Measurements from ENCODE around the gene HSPB8. TPM values are rescaled to one million over a fixed set of nuclear protein-coding genes. Genes with fewer than 3 reads are reported as not detected.

HSPB8 gene
- total and polyA plus RNA-seq, 12 donors = 4.0 to 27.8 (median 13.2) TPM

DNA sequence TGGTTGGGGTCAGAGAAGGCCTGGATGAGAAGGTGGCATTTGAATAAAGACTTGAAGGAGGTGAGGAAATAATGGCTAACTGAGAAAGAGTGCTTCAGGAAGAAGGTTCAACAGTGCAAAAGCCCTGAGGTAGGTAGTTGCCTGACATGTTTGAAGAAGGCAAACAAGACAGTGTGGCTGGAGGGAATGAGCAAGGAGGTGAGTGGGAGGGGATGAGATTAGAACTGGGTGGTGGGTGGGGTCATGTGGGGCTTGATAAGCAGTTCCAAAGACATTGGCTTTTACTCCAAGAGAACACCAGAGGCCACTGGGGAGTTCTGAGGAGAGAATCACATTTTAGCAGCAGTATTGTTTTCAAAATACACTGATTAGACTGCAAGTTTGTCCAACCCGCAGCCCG is 50.5 kb downstream of the HSPB8 start:
- TF ChIP-seq, protein P1, sequence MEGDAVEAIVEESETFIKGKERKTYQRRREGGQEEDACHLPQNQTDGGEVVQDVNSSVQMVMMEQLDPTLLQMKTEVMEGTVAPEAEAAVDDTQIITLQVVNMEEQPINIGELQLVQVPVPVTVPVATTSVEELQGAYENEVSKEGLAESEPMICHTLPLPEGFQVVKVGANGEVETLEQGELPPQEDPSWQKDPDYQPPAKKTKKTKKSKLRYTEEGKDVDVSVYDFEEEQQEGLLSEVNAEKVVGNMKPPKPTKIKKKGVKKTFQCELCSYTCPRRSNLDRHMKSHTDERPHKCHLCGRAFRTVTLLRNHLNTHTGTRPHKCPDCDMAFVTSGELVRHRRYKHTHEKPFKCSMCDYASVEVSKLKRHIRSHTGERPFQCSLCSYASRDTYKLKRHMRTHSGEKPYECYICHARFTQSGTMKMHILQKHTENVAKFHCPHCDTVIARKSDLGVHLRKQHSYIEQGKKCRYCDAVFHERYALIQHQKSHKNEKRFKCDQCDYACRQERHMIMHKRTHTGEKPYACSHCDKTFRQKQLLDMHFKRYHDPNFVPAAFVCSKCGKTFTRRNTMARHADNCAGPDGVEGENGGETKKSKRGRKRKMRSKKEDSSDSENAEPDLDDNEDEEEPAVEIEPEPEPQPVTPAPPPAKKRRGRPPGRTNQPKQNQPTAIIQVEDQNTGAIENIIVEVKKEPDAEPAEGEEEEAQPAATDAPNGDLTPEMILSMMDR (IDR thresholded peaks at IDR 0.05) = no peak
- TF ChIP-seq POLR2A (IDR thresholded peaks at IDR 0.05) = no peak
- H3K36me3 ChIP-seq (replicated peaks in 1 of 2) = no peaks in the 10 kb centered on the region
- WGBS, 4 donors = 60 to 88% (median 79%) methylated on average over 2 of the region's 2 CpGs
- intact Hi-C loops (cut with DNase I) = no loop called here
- no peaks in the 10 kb centered on the region for H3K27me3 ChIP-seq
- H3K4me1 ChIP-seq (replicated peaks in 1 of 2) = no peaks in the 10 kb centered on the region
- no peak overlapping the region for H3K27ac ChIP-seq
- no peak for DNase-seq
- no peak overlapping the region for H3K4me3 ChIP-seq
- no peaks in the 10 kb centered on the region for H3K9me3 ChIP-seq (replicated peaks in 1 of 3)

DNA sequence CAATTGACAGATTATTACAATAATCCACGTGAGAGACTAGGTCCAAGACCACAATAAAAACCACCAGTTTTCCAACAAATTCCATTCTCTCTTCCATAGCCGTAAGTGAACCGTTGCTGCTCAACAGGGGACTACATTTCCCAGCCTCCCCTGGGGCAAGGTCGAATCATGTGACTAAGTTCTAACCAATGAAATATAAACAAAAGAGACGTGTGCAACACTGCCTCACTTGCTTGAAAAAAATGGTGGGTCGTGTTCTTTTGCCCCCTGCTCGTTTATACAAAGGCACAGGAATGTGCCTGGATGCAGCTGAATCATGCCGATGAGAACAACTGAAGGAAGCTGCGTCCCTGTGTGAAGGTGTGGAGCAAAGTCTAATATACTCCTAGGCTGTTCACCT is 51.1 kb downstream of the HSPB8 start:
- intact Hi-C loops (cut with DNase I) = no loop called here
- no peak for TF ChIP-seq POLR2A (IDR thresholded peaks at IDR 0.05)
- no peaks in the 10 kb centered on the region for H3K27me3 ChIP-seq
- no peaks in the 10 kb centered on the region for H3K9me3 ChIP-seq (replicated peaks in 1 of 3)
- H3K4me3 ChIP-seq = no peak overlapping the region
- no peak overlapping the region for H3K27ac ChIP-seq
- peak in 5 of 7 donors; percentile 3 to 64 (median 19) for DNase-seq
- H3K4me1 ChIP-seq (replicated peaks in 1 of 2) = no peaks in the 10 kb centered on the region
- 23 to 36% (median 27%) methylated on average over 9 of the region's 9 CpGs for WGBS, 4 donors
- no peaks in the 10 kb centered on the region for H3K36me3 ChIP-seq (replicated peaks in 1 of 2)

DNA sequence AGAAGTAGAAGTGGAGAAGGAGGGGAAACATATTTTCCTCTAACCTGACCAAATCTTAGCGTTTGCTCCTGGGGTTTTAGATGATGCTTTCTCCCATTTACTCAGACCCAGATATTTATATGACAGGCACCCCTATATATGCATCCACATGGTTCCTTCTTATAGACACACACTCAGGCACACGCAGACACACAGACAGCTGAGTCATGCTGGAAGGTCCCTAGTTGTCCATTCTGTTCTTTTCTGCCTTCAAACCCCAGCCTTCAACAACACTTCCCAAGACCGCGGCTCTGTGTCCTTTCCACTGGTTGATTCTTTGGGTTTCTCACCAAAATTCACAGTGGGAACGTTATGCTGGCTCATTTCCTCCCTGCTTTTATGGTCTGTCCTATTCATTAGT is 52.1 kb downstream of the HSPB8 start:
- WGBS, 4 donors = 64 to 76% (median 66%) methylated on average over 5 of the region's 5 CpGs
- H3K27ac ChIP-seq = no peak overlapping the region
- TF ChIP-seq, protein P1 (IDR thresholded peaks at IDR 0.05) = no peak
- no peak for TF ChIP-seq POLR2A (IDR thresholded peaks at IDR 0.05)
- no peaks in the 10 kb centered on the region for H3K27me3 ChIP-seq
- H3K4me1 ChIP-seq (replicated peaks in 1 of 2) = no peaks in the 10 kb centered on the region
- no peaks in the 10 kb centered on the region for H3K9me3 ChIP-seq (replicated peaks in 1 of 3)
- H3K4me3 ChIP-seq = no peak overlapping the region
- DNase-seq = no peak
- intact Hi-C loops (cut with DNase I) = no loop called here
- H3K36me3 ChIP-seq (replicated peaks in 1 of 2) = no peaks in the 10 kb centered on the region

DNA sequence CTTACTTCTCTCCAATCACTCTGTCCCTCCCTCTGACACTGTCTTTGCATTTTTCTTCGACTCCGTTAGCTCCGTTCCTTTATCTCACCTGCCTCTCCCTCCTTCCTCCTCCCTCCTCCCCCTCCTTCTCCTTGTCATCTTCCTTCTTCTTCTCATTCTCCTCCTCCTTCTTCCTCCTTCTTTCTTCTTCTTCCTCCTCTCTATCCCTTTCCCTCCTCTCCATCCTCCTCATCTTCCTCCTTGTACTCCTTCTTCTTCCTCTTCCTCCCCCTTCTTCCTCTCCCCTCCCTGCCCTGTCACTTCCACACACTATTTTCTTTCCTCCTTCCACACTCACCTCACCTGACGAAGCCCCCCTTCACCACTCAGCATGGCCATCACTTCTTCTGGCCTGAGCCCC is 53.0 kb downstream of the HSPB8 start:
- Histone ChIP-seq H3K4me3 (no peak overlapping the region), H3K4me1 (replicated peaks in 1 of 2) (no peaks in the 10 kb centered on the region), H3K27ac (no peak overlapping the region), H3K36me3 (replicated peaks in 1 of 2) (no peaks in the 10 kb centered on the region), H3K9me3 (replicated peaks in 1 of 3) (no peaks in the 10 kb centered on the region), H3K27me3 (no peaks in the 10 kb centered on the region)
- WGBS, 4 donors = 62 to 73% (median 66%) methylated on average over 4 of the region's 4 CpGs
- DNase-seq = no peak
- no peak for TF ChIP-seq POLR2A (IDR thresholded peaks at IDR 0.05)
- TF ChIP-seq, protein P1 (IDR thresholded peaks at IDR 0.05) = no peak
- intact Hi-C loops (cut with DNase I) = no loop called here

DNA sequence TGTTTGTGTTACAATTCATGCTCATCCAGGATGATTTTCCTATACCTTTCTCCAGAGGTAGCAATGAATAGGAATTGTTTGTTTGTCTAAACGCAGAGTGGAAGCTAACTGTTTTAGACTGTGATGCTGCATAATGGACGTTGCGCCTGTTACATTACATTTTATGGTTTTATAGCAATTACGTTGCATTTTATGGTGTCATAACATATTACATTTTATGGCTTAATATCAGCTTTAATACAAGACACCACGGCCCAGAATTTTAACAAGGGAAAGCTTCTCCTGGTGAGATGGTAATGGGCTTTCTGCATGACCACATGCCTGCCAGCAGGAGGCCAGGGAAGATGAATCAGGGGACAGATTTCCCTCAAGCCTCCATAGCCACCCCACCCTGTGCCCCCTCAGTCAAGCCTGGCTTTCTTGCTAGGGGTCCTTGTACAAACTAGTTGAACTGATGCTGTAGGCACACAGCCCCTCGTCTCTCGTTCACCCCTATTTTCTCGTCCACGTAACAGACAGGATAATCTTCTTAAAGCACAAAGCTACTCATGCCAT is 56.5 kb downstream of the HSPB8 start:
- intact Hi-C loops (cut with DNase I) = no loop called here
- Histone ChIP-seq H3K27me3 (no peaks in the 10 kb centered on the region), H3K27ac (no peak overlapping the region), H3K4me3 (no peak overlapping the region), H3K9me3 (replicated peaks in 1 of 3) (no peaks in the 10 kb centered on the region), H3K4me1 (replicated peaks in 1 of 2) (no peaks in the 10 kb centered on the region), H3K36me3 (replicated peaks in 1 of 2) (no peaks in the 10 kb centered on the region)
- no peak for DNase-seq
- WGBS, 4 donors = 56 to 72% (median 62%) methylated on average over 9 of the region's 9 CpGs
- TF ChIP-seq, protein P1 (IDR thresholded peaks at IDR 0.05) = no peak
- no peak for TF ChIP-seq POLR2A (IDR thresholded peaks at IDR 0.05)
